PC-3 (cell line): Measurements from ENCODE around the gene PSMC6.

ENCODE experiments used
- EZH2 ChIP-seq: fragments of 300-600 bp; sonication (generic); IDR thresholded peaks from one replicate; pipeline ENCODE4 v1.6.1; 2017; ENCODE audit warnings: antibody characterized with exemption, mild to moderate bottlenecking, low read length; ENCODE audit not compliant: unreplicated experiment
- TF ChIP-seq, protein P1 (sequence below): fragments of 300-600 bp; sonication (generic); conservative IDR thresholded peaks from 2 replicates; pipeline ENCODE4 v1.5.1; 2017; ENCODE audit warnings: antibody characterized with exemption, low read depth, mild to moderate bottlenecking, low read length

DNA sequence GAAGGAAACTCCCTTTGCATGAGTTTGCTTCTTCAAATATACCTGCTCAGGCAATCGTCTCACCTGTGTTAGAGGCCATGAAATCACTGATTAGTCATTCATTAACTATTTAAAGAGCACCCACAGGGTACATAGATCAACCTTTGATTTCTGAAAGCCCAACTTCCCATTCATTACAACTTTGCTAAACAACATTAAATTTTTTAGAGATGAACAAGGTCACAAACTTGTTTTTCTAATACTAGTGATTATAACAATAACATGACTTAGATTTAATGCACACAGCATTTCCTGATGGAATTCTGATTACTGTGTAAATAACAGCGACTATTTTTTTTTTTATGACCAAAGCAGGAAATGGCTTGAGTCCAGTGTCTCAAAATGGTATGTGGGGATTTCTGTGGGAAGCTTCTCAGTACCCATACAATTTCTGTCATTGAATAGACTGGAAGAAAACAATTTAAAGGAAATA is 6.3 kb upstream of the PSMC6 start:
- TF ChIP-seq, protein P1, sequence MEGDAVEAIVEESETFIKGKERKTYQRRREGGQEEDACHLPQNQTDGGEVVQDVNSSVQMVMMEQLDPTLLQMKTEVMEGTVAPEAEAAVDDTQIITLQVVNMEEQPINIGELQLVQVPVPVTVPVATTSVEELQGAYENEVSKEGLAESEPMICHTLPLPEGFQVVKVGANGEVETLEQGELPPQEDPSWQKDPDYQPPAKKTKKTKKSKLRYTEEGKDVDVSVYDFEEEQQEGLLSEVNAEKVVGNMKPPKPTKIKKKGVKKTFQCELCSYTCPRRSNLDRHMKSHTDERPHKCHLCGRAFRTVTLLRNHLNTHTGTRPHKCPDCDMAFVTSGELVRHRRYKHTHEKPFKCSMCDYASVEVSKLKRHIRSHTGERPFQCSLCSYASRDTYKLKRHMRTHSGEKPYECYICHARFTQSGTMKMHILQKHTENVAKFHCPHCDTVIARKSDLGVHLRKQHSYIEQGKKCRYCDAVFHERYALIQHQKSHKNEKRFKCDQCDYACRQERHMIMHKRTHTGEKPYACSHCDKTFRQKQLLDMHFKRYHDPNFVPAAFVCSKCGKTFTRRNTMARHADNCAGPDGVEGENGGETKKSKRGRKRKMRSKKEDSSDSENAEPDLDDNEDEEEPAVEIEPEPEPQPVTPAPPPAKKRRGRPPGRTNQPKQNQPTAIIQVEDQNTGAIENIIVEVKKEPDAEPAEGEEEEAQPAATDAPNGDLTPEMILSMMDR = no peak
- TF ChIP-seq EZH2 = no peak
